Liver (tissue), 3 donors: Measurements from ENCODE around the gene PMS1.

Source experiments
- EGR1 ChIP-seq, 2 donors: IDR thresholded peaks; 2 replicates each; pipeline ENCODE4 v1.6.1; 2016 to 2018; ENCODE audit warnings: antibody characterized with exemption in 2 of 2, low read depth in 2 of 2
- FOXA1 ChIP-seq: IDR thresholded peaks from 2 replicates; pipeline ENCODE4 v1.6.1; 2016; ENCODE audit warnings: antibody characterized with exemption
- GABPA ChIP-seq, 2 donors: IDR thresholded peaks in 1 of 2; conservative IDR thresholded peaks in 1 of 2; 2 replicates each; pipeline ENCODE4 v1.6.1; 2016; ENCODE audit warnings: antibody characterized with exemption in 2 of 2, mild to moderate bottlenecking in 1 of 2, moderate library complexity in 1 of 2
- HNF4G ChIP-seq: IDR thresholded peaks from 2 replicates; pipeline ENCODE4 v1.6.1; 2016; ENCODE audit warnings: antibody characterized with exemption
- JUND ChIP-seq, 2 donors: IDR thresholded peaks; 2 replicates each; pipeline ENCODE4 v1.6.1; 2016; ENCODE audit warnings: antibody characterized with exemption in 2 of 2
- RAD21 ChIP-seq, 2 donors: IDR thresholded peaks; 2 replicates each; pipeline ENCODE4 v1.6.1; 2016; ENCODE audit warnings: antibody characterized with exemption in 2 of 2, mild to moderate bottlenecking in 2 of 2
- RXRA ChIP-seq, 2 donors: IDR thresholded peaks; 2 replicates each; pipeline ENCODE4 v1.6.1; 2017 to 2018; ENCODE audit warnings: antibody characterized with exemption in 2 of 2, mild to moderate bottlenecking in 1 of 2
- SP1 ChIP-seq: IDR thresholded peaks from 2 replicates; pipeline ENCODE4 v1.6.1; 2018; ENCODE audit warnings: antibody characterized with exemption, mild to moderate bottlenecking
- TAF1 ChIP-seq: conservative IDR thresholded peaks from 2 replicates; pipeline ENCODE4 v1.6.1; 2016; ENCODE audit warnings: antibody characterized with exemption, mild to moderate bottlenecking
- YY1 ChIP-seq: IDR thresholded peaks from 2 replicates; pipeline ENCODE4 v1.6.1; 2016; ENCODE audit warnings: antibody characterized with exemption, mild to moderate bottlenecking
- TF ChIP-seq, protein P1 (sequence below): fragments of 150-350 bp; IDR thresholded peaks from 2 replicates; pipeline ENCODE4 v1.5.1; 2017; ENCODE audit warnings: improper control_type of control experiment, low read depth, low read length; ENCODE audit not compliant: missing input control
- TF ChIP-seq, protein P2 (sequence below): IDR thresholded peaks from 2 replicates; pipeline ENCODE4 v1.6.1; 2016; ENCODE audit warnings: antibody characterized with exemption
- TF ChIP-seq, protein P3 (sequence below): IDR thresholded peaks from 2 replicates; pipeline ENCODE4 v1.6.1; 2016; ENCODE audit warnings: antibody characterized with exemption, mild to moderate bottlenecking
- donor health status: healthy.
- donor health status: healthy.

DNA sequence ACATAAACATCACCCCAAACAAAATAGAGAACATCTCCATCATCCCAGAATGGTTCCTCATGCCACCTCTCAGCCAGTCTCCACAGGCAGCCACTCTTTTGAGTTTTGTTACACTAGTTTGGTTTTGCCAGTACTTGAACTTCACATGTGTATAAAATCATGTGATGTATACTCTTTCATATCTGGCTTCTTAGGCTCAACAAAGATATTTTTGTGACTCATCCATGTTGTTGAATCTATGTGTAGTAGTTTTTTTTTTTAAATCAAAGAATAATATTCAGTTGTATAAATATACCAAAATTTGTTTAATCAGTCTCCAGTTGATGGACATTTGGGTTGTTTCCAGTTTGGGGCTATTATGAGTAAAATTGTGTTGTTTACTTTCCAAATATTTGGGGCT, 75.9 kb downstream of the PMS1 start:
- no peak for TF ChIP-seq EGR1 (IDR thresholded peaks at IDR 0.05; ENCODE audit: low read depth in 2 of 2)
- TF ChIP-seq, protein P1, sequence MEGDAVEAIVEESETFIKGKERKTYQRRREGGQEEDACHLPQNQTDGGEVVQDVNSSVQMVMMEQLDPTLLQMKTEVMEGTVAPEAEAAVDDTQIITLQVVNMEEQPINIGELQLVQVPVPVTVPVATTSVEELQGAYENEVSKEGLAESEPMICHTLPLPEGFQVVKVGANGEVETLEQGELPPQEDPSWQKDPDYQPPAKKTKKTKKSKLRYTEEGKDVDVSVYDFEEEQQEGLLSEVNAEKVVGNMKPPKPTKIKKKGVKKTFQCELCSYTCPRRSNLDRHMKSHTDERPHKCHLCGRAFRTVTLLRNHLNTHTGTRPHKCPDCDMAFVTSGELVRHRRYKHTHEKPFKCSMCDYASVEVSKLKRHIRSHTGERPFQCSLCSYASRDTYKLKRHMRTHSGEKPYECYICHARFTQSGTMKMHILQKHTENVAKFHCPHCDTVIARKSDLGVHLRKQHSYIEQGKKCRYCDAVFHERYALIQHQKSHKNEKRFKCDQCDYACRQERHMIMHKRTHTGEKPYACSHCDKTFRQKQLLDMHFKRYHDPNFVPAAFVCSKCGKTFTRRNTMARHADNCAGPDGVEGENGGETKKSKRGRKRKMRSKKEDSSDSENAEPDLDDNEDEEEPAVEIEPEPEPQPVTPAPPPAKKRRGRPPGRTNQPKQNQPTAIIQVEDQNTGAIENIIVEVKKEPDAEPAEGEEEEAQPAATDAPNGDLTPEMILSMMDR: no peak
- no peak for TF ChIP-seq SP1
- TF ChIP-seq, protein P2, sequence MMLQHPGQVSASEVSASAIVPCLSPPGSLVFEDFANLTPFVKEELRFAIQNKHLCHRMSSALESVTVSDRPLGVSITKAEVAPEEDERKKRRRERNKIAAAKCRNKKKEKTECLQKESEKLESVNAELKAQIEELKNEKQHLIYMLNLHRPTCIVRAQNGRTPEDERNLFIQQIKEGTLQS: no peak
- TF ChIP-seq YY1: no peak
- no peak for TF ChIP-seq TAF1
- no peak for TF ChIP-seq GABPA (IDR thresholded peaks at IDR 0.05 in 1 of 2, conservative IDR thresholded peaks at IDR 0.05 in 1 of 2)
- TF ChIP-seq, protein P3, sequence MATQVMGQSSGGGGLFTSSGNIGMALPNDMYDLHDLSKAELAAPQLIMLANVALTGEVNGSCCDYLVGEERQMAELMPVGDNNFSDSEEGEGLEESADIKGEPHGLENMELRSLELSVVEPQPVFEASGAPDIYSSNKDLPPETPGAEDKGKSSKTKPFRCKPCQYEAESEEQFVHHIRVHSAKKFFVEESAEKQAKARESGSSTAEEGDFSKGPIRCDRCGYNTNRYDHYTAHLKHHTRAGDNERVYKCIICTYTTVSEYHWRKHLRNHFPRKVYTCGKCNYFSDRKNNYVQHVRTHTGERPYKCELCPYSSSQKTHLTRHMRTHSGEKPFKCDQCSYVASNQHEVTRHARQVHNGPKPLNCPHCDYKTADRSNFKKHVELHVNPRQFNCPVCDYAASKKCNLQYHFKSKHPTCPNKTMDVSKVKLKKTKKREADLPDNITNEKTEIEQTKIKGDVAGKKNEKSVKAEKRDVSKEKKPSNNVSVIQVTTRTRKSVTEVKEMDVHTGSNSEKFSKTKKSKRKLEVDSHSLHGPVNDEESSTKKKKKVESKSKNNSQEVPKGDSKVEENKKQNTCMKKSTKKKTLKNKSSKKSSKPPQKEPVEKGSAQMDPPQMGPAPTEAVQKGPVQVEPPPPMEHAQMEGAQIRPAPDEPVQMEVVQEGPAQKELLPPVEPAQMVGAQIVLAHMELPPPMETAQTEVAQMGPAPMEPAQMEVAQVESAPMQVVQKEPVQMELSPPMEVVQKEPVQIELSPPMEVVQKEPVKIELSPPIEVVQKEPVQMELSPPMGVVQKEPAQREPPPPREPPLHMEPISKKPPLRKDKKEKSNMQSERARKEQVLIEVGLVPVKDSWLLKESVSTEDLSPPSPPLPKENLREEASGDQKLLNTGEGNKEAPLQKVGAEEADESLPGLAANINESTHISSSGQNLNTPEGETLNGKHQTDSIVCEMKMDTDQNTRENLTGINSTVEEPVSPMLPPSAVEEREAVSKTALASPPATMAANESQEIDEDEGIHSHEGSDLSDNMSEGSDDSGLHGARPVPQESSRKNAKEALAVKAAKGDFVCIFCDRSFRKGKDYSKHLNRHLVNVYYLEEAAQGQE: no peak
- TF ChIP-seq HNF4G: no peak
- TF ChIP-seq JUND (IDR thresholded peaks at IDR 0.05): no peak
- TF ChIP-seq FOXA1: no peak
- TF ChIP-seq RAD21 (IDR thresholded peaks at IDR 0.05): no peak
- no peak for TF ChIP-seq RXRA (IDR thresholded peaks at IDR 0.05)
